NCI-H1092 treated with DMSO at 0.1 percent for 48 hours (cell line): ENCODE measurements around the gene CAPZB.

ENCODE experiments used
- DNase-seq: peaks from one replicate; lab custom pipeline; 2025; lab: John Stamatoyannopoulos, UW

Gene CAPZB

GRCh38 chr1:19385221-19385620, 100.1 kb downstream of the CAPZB start:
- no peak for DNase-seq

GRCh38 chr1:19384772-19385187, 100.6 kb downstream of the CAPZB start:
- no peak for DNase-seq

DNA sequence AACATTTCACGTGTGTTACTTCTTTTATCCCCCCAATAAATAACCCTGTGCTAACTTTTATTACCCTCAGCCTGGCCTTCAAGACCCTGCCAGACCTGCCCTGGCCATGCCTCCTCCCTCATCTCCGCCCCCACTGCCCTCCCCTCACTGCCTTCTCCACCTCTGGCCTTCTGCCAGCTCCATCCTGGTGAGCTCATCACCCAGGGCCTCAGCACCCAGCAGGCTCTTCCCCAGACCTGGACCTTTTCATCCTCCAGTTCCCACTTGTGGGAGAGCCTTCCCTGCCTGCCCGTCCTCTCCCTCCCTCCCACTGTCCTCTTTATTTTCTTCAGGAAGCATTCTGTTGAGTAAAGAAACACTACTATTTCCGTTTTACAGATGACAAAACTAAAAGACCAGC, 101.2 kb downstream of the CAPZB start:
- DNase-seq: peak; percentile 32

DNA sequence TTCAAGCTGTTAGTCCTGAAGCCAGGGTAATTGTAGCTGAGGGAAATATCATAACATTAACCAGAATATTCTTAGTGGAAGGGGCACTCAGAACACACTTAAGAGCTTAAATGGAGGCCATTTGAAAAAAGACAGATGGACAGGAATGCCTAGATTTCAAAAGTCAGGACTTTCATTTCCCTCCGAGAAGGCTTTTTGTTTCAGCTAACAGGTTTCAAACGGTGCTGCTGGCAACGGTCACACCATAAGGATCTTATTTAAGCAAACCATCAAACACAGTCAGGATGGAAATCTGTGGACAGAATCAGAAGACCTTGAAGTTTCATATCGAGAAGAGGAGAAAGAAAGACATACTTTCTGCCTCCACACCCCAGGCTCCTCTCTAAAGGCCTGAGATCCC, 103.1 kb downstream of the CAPZB start:
- DNase-seq: no peak

- no peak for DNase-seq
Observed at GRCh38 chr1:19381261-19381660, 104.1 kb downstream of the CAPZB start.

DNA sequence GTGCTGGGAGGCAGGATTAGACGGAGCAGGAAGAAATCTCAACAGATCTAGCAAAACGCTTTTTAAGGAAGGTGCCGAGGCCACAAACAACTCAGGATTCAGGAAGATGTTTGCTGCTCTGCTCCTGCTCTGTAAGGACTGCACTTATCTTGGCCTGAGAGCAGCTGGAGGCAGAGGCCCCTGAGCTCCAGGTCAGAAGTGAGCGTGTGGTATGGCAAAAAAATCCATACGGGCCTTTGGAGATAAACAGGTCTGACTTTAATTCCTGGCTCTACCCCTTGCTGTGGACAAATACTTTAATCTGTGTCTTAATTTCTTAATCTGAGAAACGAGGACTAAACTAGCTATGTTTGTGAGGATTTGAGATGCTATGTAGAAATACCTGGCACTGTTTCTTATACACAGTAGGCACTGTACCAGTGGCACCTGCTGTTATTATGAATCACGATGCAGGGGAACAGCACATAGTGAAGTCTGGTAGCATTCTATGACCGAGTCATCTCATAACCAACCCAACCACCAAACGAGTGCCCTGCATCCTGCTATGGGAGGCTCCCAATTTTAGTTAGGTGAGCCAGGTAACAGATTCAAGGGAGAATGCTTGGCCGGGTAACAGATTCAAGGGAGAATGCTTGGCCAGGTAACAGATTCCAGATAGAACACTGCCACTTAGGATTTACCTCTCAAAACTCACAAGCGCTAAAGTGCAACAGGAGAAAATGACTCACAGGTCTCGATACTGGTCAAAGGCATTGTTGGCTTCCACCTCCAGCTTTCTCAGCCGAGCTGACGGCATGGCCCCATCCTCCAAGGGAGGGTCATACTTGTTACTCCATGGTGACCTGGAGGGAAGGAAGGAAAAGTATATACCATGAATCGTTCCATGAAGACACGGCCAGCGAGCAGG, 107.3 kb downstream of the CAPZB start:
- DNase-seq: no peak

DNA sequence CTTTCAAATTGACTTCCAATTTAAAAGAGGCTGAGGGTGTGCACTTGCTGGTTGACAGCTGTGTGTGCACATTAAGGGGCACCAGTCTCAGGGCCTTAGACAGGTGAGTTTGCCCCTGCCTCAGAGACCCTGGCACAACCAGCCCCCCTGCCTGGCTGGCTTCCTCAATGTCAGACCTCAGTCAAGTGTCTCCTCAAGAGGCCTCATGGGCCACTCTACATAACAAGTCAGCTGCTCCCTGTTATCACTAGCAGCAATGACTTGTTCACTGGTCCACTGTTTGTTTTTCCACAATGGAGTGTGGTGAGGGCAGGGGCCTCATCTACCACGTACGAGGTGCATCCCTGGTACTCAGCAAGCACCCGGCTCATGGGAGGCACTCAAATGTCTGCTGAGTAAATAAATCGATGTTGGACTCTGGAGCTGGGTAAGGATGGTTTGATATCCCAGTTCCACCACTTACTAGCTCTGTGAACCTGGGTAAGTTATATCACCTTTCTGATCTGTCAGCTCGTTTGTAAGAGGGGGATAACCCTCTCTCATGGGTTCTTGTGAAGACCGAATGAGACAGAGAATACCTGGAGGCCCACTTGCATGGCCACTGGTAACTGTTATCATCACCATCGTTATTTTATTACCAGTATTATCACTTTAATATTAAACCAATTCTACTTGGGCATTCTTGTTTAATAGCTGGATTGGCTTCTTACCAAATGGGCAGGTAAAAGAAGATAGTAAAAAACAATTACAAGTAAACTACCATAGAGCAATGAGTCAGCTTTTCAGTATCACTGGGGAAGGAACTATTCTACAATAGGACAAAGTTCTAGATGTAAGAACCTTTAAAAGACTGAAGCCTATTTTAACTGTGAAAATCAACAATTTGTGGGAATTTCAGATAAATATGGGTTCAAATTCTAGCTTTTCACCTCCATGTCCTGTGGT, 108.6 kb downstream of the CAPZB start:
- no peak for DNase-seq

DNA sequence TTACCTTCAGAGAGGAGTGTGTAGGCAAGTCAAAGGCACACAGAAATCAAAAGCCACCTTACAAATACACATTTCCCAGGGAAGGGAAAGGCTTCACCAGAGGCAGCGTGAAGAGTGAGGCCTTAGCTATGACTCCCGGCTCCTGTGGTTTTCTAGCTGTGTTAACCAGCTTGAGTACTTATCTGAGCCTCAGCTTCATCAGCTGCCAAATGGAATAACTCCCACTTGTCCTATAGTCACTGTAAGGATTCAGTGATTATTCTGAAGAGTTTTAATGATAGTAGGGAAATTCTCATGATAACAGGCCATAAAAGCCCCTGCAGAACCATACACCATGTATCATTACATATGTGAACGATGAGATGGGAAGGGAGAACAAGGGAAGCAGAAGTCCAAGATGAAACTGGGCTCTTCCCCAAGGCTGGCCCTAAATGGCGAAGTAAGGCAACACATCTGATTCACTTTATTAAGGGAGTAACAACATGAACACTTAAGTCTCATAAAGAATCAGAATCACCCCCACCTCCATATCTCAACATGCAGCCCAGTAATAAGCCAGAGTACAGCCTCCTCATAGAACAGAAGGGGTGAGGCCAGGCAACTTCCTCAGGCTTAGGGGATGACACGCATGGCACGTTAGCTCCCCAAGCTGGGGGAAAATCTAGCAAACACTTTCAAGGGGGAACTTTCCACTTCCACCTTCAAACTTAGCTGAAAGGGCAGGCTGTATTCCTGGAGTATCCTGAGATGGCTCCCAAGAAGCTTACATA, 109.5 kb downstream of the CAPZB start:
- DNase-seq: no peak

DNA sequence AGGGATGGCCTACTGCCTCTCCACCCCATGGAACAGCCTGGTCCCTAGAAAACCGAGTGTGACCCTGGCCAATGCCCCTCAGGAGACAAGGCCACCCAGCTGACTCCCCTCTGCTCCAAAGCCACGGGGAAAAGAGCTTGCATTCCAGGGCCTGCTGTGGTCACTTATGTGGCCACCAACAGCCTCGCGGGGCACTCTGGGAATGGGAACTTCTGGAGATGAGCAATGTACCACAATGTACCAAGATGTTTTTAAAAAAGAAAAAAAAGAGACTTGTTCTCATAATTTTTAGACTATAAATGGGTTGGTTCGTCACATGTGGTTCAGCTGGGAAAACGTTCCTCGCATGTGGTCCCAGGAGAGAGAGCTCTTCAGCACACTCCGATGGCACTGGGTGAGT, 110.4 kb downstream of the CAPZB start:
- no peak for DNase-seq

DNA sequence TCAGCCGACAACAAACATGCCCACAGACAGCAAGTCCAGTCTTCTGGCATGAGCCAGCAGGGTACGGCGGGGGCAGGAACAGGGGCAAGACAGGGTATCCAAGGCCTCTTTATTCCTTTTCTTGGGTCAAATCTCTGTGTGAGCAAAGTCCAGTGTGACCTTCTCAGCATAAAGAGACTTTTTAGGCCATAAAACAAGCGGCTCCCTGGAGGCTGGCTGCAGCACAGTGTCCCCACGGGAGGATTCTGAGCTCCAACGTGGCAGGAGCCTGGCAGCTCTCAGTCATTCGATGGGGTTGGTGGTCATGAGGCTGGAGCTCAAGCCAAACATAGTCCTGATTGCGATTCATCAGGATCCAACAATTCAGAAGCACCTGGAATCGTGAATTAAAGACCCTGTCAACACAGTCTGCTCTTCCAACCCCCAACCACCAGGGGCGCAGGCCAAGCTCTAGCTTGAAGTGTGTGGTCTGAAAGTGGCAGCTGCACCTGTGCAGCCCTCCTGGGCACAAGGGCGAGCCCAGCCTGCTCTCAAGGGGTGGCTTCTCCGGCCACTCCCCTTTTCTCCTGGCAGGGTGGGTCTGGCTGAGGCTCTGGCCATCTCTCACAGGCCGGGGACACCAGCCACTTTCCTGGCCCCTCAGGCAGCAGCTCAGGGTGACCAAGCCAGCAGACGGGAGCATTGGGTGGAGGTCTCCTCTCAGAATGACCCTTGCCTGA, 111.1 kb downstream of the CAPZB start:
- DNase-seq: peak; percentile 28

GRCh38 chr1:19373211-19374082, 111.9 kb downstream of the CAPZB start:
- DNase-seq: no peak

DNA sequence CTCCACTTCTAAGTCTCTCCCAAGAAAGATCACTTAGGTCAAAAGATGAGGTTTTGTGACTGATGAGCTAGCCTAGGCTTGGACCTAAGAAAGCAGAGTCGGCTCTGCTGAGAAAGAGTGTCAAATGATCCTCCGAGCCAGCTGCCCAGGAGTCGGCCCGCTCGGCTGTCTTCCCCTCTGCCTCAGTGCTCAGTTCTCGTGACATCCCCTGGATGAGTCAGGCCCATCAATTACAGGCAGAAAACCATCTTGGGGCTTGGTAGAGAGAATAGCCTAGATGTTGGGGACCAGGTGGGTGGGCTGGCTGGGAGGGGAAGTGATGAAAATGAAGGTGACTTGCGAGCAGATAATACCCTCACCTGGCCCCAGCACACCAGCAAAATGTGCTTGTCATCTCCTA, 112.7 kb downstream of the CAPZB start:
- DNase-seq: no peak

GRCh38 chr1:19372136-19372514, 113.2 kb downstream of the CAPZB start:
- DNase-seq: no peak

DNA sequence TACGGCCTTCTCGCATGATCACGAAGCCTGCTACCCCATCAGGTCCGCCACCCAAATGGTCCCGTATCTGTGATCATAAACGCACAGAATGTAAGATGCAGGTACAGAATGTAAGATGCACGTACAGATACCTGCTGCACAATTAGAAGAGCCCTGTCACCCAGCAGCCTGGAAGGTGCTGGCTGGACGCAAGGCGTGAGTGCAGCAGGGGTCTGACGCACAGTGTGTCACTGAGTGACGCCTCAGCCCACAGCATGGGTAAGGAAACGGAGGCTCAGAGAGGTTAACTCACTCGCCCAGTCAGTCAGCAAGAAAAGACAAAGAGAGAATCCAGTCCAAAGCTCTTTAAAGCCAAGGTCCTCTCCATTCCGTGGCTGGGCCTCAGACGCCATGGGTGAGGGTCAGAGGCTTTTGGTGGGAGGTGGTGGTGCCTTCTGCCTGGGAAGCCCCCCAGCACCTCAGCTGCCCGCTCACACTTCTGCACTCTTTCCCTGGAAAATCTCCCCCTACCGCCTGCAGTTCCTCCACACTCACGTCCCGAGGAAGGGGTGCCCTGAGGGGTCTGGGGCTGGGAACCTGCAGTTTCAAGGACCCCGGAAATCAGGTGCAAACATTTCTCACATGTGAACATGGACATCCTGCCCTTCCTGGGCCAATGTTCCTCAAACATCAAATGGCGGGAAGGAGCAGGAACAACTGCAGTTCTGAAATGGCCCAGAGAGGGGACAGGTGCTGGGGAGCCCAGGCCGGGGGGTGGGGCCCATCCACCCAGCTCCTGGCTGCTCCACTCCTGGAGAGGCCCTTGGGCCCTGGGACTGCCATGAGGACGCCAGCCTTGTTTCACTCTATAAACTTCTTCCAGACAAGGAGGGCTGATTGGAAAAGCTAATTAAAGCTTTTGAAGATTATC, 113.9 kb downstream of the CAPZB start:
- DNase-seq: no peak

DNA sequence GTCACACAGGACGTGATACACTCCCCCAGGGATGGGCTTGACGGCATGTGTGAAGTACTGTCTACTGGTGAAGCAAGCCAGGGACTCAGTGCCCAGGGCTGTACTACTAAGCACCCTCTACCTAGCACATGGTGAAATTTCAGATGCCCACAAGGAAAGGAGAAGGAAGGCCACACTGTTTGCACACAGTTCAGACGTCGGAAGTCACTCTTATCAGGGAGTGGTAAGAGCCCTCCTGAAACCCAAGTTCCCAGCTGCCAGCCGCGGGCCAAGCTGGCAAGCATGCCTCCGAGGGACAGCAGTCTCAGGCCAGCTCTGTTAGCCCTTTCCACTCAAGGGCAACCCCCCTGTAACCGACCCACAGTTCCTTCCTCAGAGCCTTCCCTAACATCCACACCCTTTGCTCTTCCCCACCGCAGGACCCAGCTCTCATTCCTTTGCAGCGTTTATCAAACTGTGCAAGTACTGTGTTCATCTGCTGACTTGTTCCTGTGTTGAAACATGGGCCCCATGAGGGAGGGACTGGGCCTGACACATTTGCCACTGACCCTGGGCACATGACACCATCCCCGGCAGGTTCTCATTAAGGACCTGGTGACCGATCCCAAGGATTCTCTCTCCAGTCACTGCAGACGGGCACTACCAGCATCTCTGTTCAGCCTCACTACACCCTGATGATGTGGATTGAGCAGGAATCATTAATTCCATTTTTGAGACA, 114.7 kb downstream of the CAPZB start:
- no peak for DNase-seq

DNA sequence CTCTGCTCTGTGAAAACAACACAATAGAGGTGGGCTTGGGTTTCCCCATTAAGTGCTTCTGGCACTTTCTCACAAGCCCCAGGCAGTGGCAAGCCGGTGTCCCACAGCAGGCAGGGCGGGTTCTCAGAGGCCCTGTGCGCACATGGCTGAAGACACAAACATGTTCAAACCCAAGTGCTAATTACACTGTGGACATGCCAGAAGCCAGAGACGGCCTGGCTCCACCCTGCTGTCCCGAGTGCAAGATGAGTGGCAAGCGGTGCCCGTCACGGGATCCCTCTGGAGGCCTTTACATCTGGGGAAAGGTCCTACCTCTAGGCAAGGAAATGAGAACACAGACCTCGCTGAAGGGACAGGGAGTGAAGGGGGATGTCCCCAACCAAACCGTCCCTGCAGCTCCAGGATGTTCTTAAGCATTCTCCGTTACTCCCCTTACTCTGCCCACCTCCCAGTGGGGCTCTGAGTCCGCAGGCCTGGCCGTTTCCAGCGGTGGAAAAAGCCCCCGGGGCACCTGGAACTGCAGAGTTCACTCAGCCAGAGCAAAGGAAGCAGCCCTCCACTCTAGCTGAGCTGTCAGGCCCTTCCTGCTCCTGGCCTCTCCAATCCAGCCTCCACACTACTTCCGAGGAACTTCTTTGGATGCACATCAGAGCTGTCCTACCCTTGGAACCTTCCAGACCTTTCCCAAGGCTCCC, 115.8 kb downstream of the CAPZB start:
- DNase-seq: no peak

GRCh38 chr1:19368964-19369363, 116.4 kb downstream of the CAPZB start:
- DNase-seq: no peak

DNA sequence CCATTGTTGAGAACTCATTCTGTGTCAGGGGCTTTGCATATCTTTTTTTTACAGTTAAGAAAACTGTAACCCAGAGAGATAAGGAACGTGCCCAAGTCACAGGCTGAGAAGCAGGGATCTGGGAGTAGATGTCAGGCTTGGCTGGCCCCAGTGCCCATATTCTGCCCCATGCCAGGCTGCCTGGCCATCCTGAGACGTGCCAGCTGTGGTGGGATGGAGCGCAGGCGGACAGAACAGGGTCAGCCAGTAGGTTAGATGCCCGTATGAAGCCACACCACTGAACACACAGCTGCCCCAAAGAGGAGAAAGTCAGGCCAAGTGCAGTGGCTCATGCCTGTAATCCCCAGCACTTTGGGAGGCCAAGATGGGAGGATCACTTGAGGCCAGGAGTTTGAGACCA, 117.3 kb downstream of the CAPZB start:
- no peak for DNase-seq
